ENCODE measurements around the gene TCAIM.
"Not testable (repeated sequence)": the region's sequence is repeated elsewhere in the genome, so short reads cannot be mapped to it uniquely, and the experiment has no call there.

- not testable (repeated sequence) for TF ChIP-seq POLR2A (IDR thresholded peaks at IDR 0.05; ENCODE audit: borderline replicate concordance, extremely low read depth, insufficient read depth, insufficient read length); CTCF (IDR thresholded peaks at IDR 0.05 in 2 of 3, conservative IDR thresholded peaks at IDR 0.05 in 1 of 3; ENCODE audit: borderline replicate concordance in 1 of 3, insufficient read depth in 1 of 3, low read depth in 2 of 3, low read length in 2 of 3); RAD21 (IDR thresholded peaks at IDR 0.05; ENCODE audit: low read depth); EZH2 (IDR thresholded peaks at IDR 0.05); POLR2AphosphoS5 (IDR thresholded peaks at IDR 0.05; ENCODE audit: low read depth, low read length); MAX (IDR thresholded peaks at IDR 0.05)
Observed at GRCh38 chr3:44418118-44418517, 79.6 kb downstream of the TCAIM start.

Data from HCT116 (cell line).